H9 (cell line): ENCODE measurements around the gene EDA. TPM values are rescaled to one million over a fixed set of nuclear protein-coding genes. Genes with fewer than 3 reads are reported as not detected.

Experiments used
- DNase-seq: peaks from one replicate; pipeline ENCODE4 v3.0.0-alpha.2; 2017
- H2AFZ ChIP-seq: one replicate; pipeline ENCODE4 v1.6.1; 2013; ENCODE audit warnings: mild to moderate bottlenecking, low read length, control low read depth, moderate library complexity
- H2AK5ac ChIP-seq: 2 replicates; pipeline ENCODE4 v1.6.1; 2013; ENCODE audit warnings: low read length, control low read depth, mixed read lengths; ENCODE audit not compliant: insufficient read length
- H2BK120ac ChIP-seq: one replicate; pipeline ENCODE4 v1.6.1; 2013; ENCODE audit warnings: low read depth, mild to moderate bottlenecking, low read length, control low read depth, inconsistent platforms; ENCODE audit not compliant: poor library complexity, severe bottlenecking
- H2BK12ac ChIP-seq: 2 replicates; pipeline ENCODE4 v1.6.1; 2013; ENCODE audit warnings: low read length, control low read depth, mixed read lengths, low read depth; ENCODE audit not compliant: insufficient read length
- H2BK15ac ChIP-seq: 2 replicates; pipeline ENCODE4 v1.6.1; 2013; ENCODE audit warnings: low read depth, low read length, control low read depth
- H2BK20ac ChIP-seq: one replicate; pipeline ENCODE4 v1.6.1; 2013; ENCODE audit warnings: low read depth, mild to moderate bottlenecking, low read length, control low read depth, inconsistent platforms; ENCODE audit not compliant: poor library complexity, severe bottlenecking
- H2BK5ac ChIP-seq: 2 replicates; pipeline ENCODE4 v1.6.1; 2013; ENCODE audit warnings: low read length, control low read depth, mixed read lengths; ENCODE audit not compliant: insufficient read length
- H3K14ac ChIP-seq: 2 replicates; pipeline ENCODE4 v1.6.1; 2013; ENCODE audit warnings: low read length, control low read depth; ENCODE audit not compliant: insufficient read depth
- H3K18ac ChIP-seq: 2 replicates; pipeline ENCODE4 v1.6.1; 2013; ENCODE audit warnings: low read depth, mild to moderate bottlenecking, mixed read lengths, low read length, control low read depth; ENCODE audit not compliant: insufficient read length
- H3K23ac ChIP-seq: 2 replicates; pipeline ENCODE4 v1.6.1; 2013; ENCODE audit warnings: low read length, control low read depth, mixed read lengths, low read depth; ENCODE audit not compliant: insufficient read length
- H3K23me2 ChIP-seq: 2 replicates; pipeline ENCODE4 v1.6.1; 2013; ENCODE audit warnings: low read depth, mild to moderate bottlenecking, mixed read lengths, low read length, control low read depth; ENCODE audit not compliant: insufficient read length, poor library complexity, severe bottlenecking
- H3K27ac ChIP-seq: 2 replicates; pipeline ENCODE4 v1.5.1; 2013; ENCODE audit warnings: low read length, control low read depth, mixed read lengths, low read depth; ENCODE audit not compliant: insufficient read length
- H3K27me3 ChIP-seq: 2 replicates; pipeline ENCODE4 v1.6.1; 2013; ENCODE audit warnings: low read length, control low read depth, inconsistent platforms; ENCODE audit not compliant: insufficient read depth
- H3K4ac ChIP-seq: 2 replicates; pipeline ENCODE4 v1.6.1; 2013; ENCODE audit warnings: low read depth, mild to moderate bottlenecking, control low read depth, inconsistent platforms, low read length, moderate library complexity
- H3K4me1 ChIP-seq: 2 replicates; pipeline ENCODE4 v1.6.1; 2013; ENCODE audit warnings: low read length, control low read depth, inconsistent platforms; ENCODE audit not compliant: insufficient read depth
- H3K4me2 ChIP-seq: 2 replicates; pipeline ENCODE4 v1.6.1; 2013; ENCODE audit warnings: low read length, control low read depth, mixed read lengths; ENCODE audit not compliant: insufficient read length, insufficient read depth
- H3K56ac ChIP-seq: 2 replicates; pipeline ENCODE4 v1.6.1; 2013; ENCODE audit warnings: low read depth, mild to moderate bottlenecking, mixed read lengths, low read length, control low read depth; ENCODE audit not compliant: insufficient read length
- H3K79me1 ChIP-seq: 2 replicates; pipeline ENCODE4 v1.6.1; 2013; ENCODE audit warnings: low read depth, mild to moderate bottlenecking, moderate library complexity, low read length, control low read depth, inconsistent platforms; ENCODE audit not compliant: insufficient read depth, poor library complexity, severe bottlenecking
- H3K79me2 ChIP-seq: 2 replicates; pipeline ENCODE4 v1.6.1; 2013; ENCODE audit warnings: low read length, control low read depth, inconsistent platforms; ENCODE audit not compliant: insufficient read depth
- H3K9ac ChIP-seq: 2 replicates; pipeline ENCODE4 v1.6.1; 2013; ENCODE audit warnings: low read length, control low read depth, mixed read lengths; ENCODE audit not compliant: insufficient read length; ENCODE audit errors: extremely low read depth
- H3K9me3 ChIP-seq: one replicate; pipeline ENCODE4 v1.6.1; 2013; ENCODE audit warnings: low read depth, low read length, inconsistent platforms; ENCODE audit not compliant: control insufficient read depth
- H3T11ph ChIP-seq: one replicate; pipeline ENCODE4 v1.6.1; 2013; ENCODE audit warnings: mild to moderate bottlenecking, low read length, control low read depth, inconsistent platforms
- H4K20me1 ChIP-seq: one replicate; pipeline ENCODE4 v1.6.1; 2013; ENCODE audit not compliant: control insufficient read depth, insufficient read length, insufficient read depth
- H4K5ac ChIP-seq: 2 replicates; pipeline ENCODE4 v1.6.1; 2013; ENCODE audit warnings: low read depth, mild to moderate bottlenecking, mixed read lengths, low read length, control low read depth; ENCODE audit not compliant: insufficient read length
- H4K8ac ChIP-seq: replicated peaks from 2 replicates; pipeline ENCODE4 v1.6.1; 2013; ENCODE audit warnings: low read length, control low read depth, mixed read lengths, low read depth; ENCODE audit not compliant: insufficient read length
- H4K91ac ChIP-seq: 2 replicates; pipeline ENCODE4 v1.6.1; 2013; ENCODE audit warnings: low read depth, mild to moderate bottlenecking, moderate library complexity, mixed read lengths, low read length, control low read depth; ENCODE audit not compliant: insufficient read length
- H3K27ac Mint-ChIP-seq, 3 experiments: 2 replicates in 2 of 3; 3 replicates in 1 of 3; pipeline ENCODE4 v1.8.0; 2020 to 2021; ENCODE audit warnings: mixed read lengths in 3 of 3, mild to moderate bottlenecking in 1 of 3, moderate library complexity in 1 of 3
- H3K27me3 Mint-ChIP-seq: 2 replicates; pipeline ENCODE4 v1.8.0; 2021; ENCODE audit warnings: low read depth, mild to moderate bottlenecking, moderate library complexity, mixed read lengths
- H3K36me3 Mint-ChIP-seq, 3 experiments: 2 replicates in 2 of 3; 3 replicates in 1 of 3; pipeline ENCODE4 v1.8.0; 2020 to 2021; ENCODE audit warnings: low read depth in 3 of 3, mixed read lengths in 3 of 3; ENCODE audit not compliant: insufficient read depth in 1 of 3
- H3K4me1 Mint-ChIP-seq, 2 experiments: 2 replicates each; pipeline ENCODE4 v1.8.0; 2020; ENCODE audit warnings: mixed read lengths in 2 of 2
- H3K4me3 Mint-ChIP-seq, 2 experiments: 2 replicates in 1 of 2; 3 replicates in 1 of 2; pipeline ENCODE4 v1.8.0; 2020 to 2021; ENCODE audit warnings: mild to moderate bottlenecking in 2 of 2, mixed read lengths in 2 of 2, moderate library complexity in 1 of 2
- H3K9me3 Mint-ChIP-seq, 2 experiments: 2 replicates in 1 of 2; 3 replicates in 1 of 2; pipeline ENCODE4 v1.8.0; 2020; ENCODE audit warnings: mild to moderate bottlenecking in 2 of 2, mixed read lengths in 2 of 2, moderate library complexity in 1 of 2
- WGBS: extraction: QIAGEN DNeasy Blood & Tissue Kit; methylation state at CpG from one replicate; pipeline ENCODE4 v1.1.7; 2013; ENCODE audit warnings: missing lambda C conversion rate, low lambda C conversion rate, mixed read lengths; ENCODE audit not compliant: insufficient read length; ENCODE audit errors: extremely low coverage; 5-methylcytosine and 5-hydroxymethylcytosine counted together
- total RNA-seq: library from RNA; stranded (reverse); gene quantifications from 2 replicates; pipeline ENCODE4 v1.2.1, GENCODE V29; 2021
- TF ChIP-seq, protein P1 (sequence below): fragments of 200-600 bp; sonication (generic); conservative IDR thresholded peaks from 3 replicates; pipeline ENCODE4 v1.8.0; 2021; ENCODE audit warnings: antibody characterized with exemption, mild to moderate bottlenecking

EDA gene
- total RNA-seq, 1 experiment from 2014 or later = 7.7 TPM

DNA sequence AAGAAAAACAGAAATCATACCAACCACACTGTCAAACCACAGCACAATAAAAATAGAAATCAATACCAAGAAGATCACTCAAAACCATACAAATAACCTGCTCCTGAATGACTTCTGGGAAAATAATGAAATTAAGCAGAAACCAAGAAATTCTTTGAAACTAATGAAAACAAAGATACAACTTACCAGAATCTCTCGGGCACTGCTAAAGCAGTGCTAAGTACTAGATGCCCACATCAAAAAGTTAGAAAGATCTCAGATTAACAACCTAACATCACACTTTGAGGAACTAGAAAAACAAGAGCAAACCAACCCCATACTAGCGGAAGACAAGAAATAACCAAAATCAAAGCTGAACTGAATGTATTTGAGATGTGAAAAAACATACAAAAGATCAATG, 400.6 kb downstream of the EDA start:
- Mint-ChIP-seq H3K36me3 (peaks cover 0 to 4% (median 1%) of the 10 kb centered on the region in 3 experiments; a peak in 5 of 7 replicates), H3K9me3 (peaks cover 72 to 86% of the 10 kb centered on the region in 2 experiments), H3K27me3 (no peaks in the 10 kb centered on the region; the same call in none of the 2 replicates), H3K4me3 (no peak overlapping the region), H3K27ac (no peak overlapping the region), H3K4me1 (peaks cover 0 to 6% of the 10 kb centered on the region in 2 experiments; a peak in 1 of 4 replicates)
- no peak overlapping the region for H4K8ac ChIP-seq
- TF ChIP-seq, protein P1, sequence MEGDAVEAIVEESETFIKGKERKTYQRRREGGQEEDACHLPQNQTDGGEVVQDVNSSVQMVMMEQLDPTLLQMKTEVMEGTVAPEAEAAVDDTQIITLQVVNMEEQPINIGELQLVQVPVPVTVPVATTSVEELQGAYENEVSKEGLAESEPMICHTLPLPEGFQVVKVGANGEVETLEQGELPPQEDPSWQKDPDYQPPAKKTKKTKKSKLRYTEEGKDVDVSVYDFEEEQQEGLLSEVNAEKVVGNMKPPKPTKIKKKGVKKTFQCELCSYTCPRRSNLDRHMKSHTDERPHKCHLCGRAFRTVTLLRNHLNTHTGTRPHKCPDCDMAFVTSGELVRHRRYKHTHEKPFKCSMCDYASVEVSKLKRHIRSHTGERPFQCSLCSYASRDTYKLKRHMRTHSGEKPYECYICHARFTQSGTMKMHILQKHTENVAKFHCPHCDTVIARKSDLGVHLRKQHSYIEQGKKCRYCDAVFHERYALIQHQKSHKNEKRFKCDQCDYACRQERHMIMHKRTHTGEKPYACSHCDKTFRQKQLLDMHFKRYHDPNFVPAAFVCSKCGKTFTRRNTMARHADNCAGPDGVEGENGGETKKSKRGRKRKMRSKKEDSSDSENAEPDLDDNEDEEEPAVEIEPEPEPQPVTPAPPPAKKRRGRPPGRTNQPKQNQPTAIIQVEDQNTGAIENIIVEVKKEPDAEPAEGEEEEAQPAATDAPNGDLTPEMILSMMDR = no peak
- H3K79me2 ChIP-seq = no peaks in the 10 kb centered on the region
- H2BK15ac ChIP-seq = no peak overlapping the region
- H3T11ph ChIP-seq = no peak overlapping the region
- no CpG with 5 or more reads among the region's 2 CpGs for WGBS
- no peak overlapping the region for H2BK120ac ChIP-seq
- H3K4me1 ChIP-seq = no peaks in the 10 kb centered on the region; the same call in 1 of the 2 replicates
- no peak for DNase-seq
- no peak overlapping the region for H3K18ac ChIP-seq
- no peak overlapping the region for H3K14ac ChIP-seq
- peaks cover 25% of the 10 kb centered on the region for H3K9me3 ChIP-seq
- H4K20me1 ChIP-seq = no peaks in the 10 kb centered on the region
- H3K27ac ChIP-seq = no peak overlapping the region
- H3K23me2 ChIP-seq = no peaks in the 10 kb centered on the region
- no peaks in the 10 kb centered on the region for H3K79me1 ChIP-seq
- no peak overlapping the region for H2BK12ac ChIP-seq
- H3K23ac ChIP-seq = no peak overlapping the region
- no peak overlapping the region for H4K5ac ChIP-seq
- H2AK5ac ChIP-seq = no peak overlapping the region
- no peak overlapping the region for H2AFZ ChIP-seq
- no peak overlapping the region for H4K91ac ChIP-seq
- no peak overlapping the region for H3K9ac ChIP-seq
- H3K4me2 ChIP-seq = no peak overlapping the region
- H2BK20ac ChIP-seq = no peak overlapping the region
- no peaks in the 10 kb centered on the region for H3K27me3 ChIP-seq
- H3K56ac ChIP-seq = no peak overlapping the region
- no peak overlapping the region for H3K4ac ChIP-seq
- H2BK5ac ChIP-seq = no peak overlapping the region
